Transverse colon (tissue), 4 donors: ENCODE measurements around the gene LMBR1. TPM values are rescaled to one million over a fixed set of nuclear protein-coding genes. Genes with fewer than 3 reads are reported as not detected.
"Not testable (repeated sequence)": the region's sequence is repeated elsewhere in the genome, so short reads cannot be mapped to it uniquely, and the experiment has no call there.

ENCODE experiments used
- DNase-seq: peaks from one replicate; pipeline ENCODE4 v3.0.0-alpha.2; 2019
- H3K27ac ChIP-seq, 4 donors: fragments of 200-600 bp; sonication (generic); 2 replicates each; pipeline ENCODE4 v1.5.1; 2016 to 2018; ENCODE audit warnings: inconsistent platforms in 4 of 4
- H3K27me3 ChIP-seq: fragments of 200-600 bp; sonication (generic); 2 replicates; pipeline ENCODE4 v1.5.1; 2017; ENCODE audit warnings: inconsistent platforms
- H3K36me3 ChIP-seq, 4 donors: fragments of 200-600 bp; sonication (generic); 2 replicates each; pipeline ENCODE4 v1.5.1; 2017 to 2019; ENCODE audit warnings: inconsistent platforms in 4 of 4
- H3K4me1 ChIP-seq, 4 donors: fragments of 200-600 bp; sonication (generic); 2 replicates each; pipeline ENCODE4 v1.5.1; 2017 to 2020; ENCODE audit warnings: inconsistent platforms in 4 of 4
- H3K4me3 ChIP-seq, 4 donors: fragments of 200-600 bp; sonication (generic); 1 replicate in 1 of 4; 2 replicates in 3 of 4; pipeline versions ENCODE4 v1.5.1 to v1.6.1; 2017 to 2019; ENCODE audit warnings: inconsistent platforms in 4 of 4
- H3K9me3 ChIP-seq, 2 donors: fragments of 200-600 bp; sonication (generic); 2 replicates each; pipeline ENCODE4 v1.5.1; 2017 to 2019; ENCODE audit warnings: inconsistent platforms in 2 of 2
- CTCF ChIP-seq, 5 experiments: fragments of 200-600 bp in 3 of 5; fragments of 450-650 bp in 2 of 5; sonication (generic) in 3 of 5; IDR thresholded peaks; 1 replicate in 2 of 5; 2 replicates in 3 of 5; pipeline ENCODE4 v1.5.1; 2016 to 2017; ENCODE audit warnings: antibody characterized with exemption in 5 of 5, inconsistent platforms in 3 of 5, mild to moderate bottlenecking in 2 of 5, moderate library complexity in 1 of 5
- EP300 ChIP-seq: sonication (generic); formaldehyde crosslinking; IDR thresholded peaks from one replicate; pipeline ENCODE4 v1.6.1; 2017; ENCODE audit warnings: antibody characterized with exemption, low read depth
- POLR2A ChIP-seq: fragments of 450-650 bp; IDR thresholded peaks from one replicate; pipeline ENCODE4 v1.6.1; 2016; ENCODE audit warnings: antibody characterized with exemption, mild to moderate bottlenecking, moderate library complexity
- POLR2AphosphoS5 ChIP-seq, 3 donors: sonication (generic); formaldehyde crosslinking; IDR thresholded peaks; one replicate each; pipeline ENCODE4 v1.6.1; 2016; ENCODE audit warnings: antibody characterized with exemption in 3 of 3
- whole genome bisulfite sequencing, 2 donors: methylation state at CpG; one replicate each; pipeline ENCODE4 v1.1.5; 2018; ENCODE audit warnings: low coverage in 1 of 2; 5-methylcytosine and 5-hydroxymethylcytosine counted together
- in situ Hi-C, 4 donors: fragments of 200-750 bp; cut with MboI; loops; one replicate each; pipeline versions ENCODE4 v1.15.0 to v1.15.1; 2017; ENCODE audit warnings: low sequenced_read_pairs in 3 of 4, low pct_ligation_motif_present in 1 of 4, low pct_unique_long_range_greater_than_20kb in 1 of 4
- intact Hi-C: fragments of 100-400 bp; cut with DNase I; formaldehyde crosslinking; loops from one replicate; pipeline ENCODE4 v1.15.1; 2023; ENCODE audit warnings: low total_unique reads
- total RNA-seq, 4 donors: library from RNA; depleted of rRNA; stranded (reverse); fragments of >200 nt; gene quantifications; one replicate each; pipeline ENCODE4 v1.1.0, GENCODE V29; 2016

Gene LMBR1
- total RNA-seq, 4 donors from 2014 or later: 16.7 to 78.1 (median 67.4) TPM

DNA sequence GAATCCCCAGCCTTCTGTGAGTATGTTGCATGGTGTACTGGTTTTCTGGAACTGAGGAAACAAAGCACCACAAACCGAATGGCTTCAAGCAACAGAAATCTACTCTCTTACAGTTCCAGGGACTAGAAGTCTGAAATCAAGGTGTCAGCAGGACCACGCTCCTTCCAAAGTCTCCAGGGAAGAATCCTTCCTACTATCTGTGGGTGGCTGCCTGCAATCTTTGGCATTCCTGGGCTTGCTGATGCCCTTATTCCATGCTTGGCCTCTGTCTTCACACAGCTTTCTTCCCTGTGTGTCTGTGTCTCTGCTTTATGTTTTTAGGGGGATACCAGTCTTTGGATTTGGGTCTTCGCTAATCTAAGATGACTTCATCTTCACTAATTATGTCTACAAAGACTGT, 81.3 kb downstream of the LMBR1 start:
- in situ Hi-C loops (loop anchor here in 2 of 4 donors (25.0 kb wide), 2 partner anchors 999 to 1024 kb away; partner anchors contain the start of gene SHH (in 1 of the 2)), intact Hi-C loops (no loop called here)
- 90 to 95% methylated on average over 1 to 3 of the region's 3 CpGs for WGBS, 2 donors

GRCh38 chr7:156803656-156804055, 89.3 kb downstream of the LMBR1 start:
- H3K9me3 ChIP-seq, H3K36me3 ChIP-seq, H3K27me3 ChIP-seq, intact Hi-C loops, H3K4me3 ChIP-seq, H3K4me1 ChIP-seq, DNase-seq, H3K27ac ChIP-seq: not testable (repeated sequence)
- in situ Hi-C loops: loop anchor here in 2 of 4 donors (25.0 kb wide), 2 partner anchors 991 to 1016 kb away; partner anchors contain the start of gene SHH (in 1 of the 2)
- WGBS, 2 donors: 87 to 97% methylated on average over 3 to 4 of the region's 4 CpGs

More for the DNA sequence above, 81.3 kb downstream of the LMBR1 start:
- no peak for DNase-seq
- no peaks in the 10 kb centered on the region for H3K9me3 ChIP-seq
- H3K27ac ChIP-seq: no peak overlapping the region
- no peak overlapping the region for H3K4me3 ChIP-seq
- H3K36me3 ChIP-seq: peaks cover 0 to 4% (median 0%) of the 10 kb centered on the region in 4 donors
- TF ChIP-seq CTCF (IDR thresholded peaks at IDR 0.05): no peak
- TF ChIP-seq POLR2AphosphoS5 (IDR thresholded peaks at IDR 0.05): no peak
- no peak for TF ChIP-seq EP300
- TF ChIP-seq POLR2A: no peak
- no peaks in the 10 kb centered on the region for H3K4me1 ChIP-seq
- H3K27me3 ChIP-seq: no peaks in the 10 kb centered on the region

DNA sequence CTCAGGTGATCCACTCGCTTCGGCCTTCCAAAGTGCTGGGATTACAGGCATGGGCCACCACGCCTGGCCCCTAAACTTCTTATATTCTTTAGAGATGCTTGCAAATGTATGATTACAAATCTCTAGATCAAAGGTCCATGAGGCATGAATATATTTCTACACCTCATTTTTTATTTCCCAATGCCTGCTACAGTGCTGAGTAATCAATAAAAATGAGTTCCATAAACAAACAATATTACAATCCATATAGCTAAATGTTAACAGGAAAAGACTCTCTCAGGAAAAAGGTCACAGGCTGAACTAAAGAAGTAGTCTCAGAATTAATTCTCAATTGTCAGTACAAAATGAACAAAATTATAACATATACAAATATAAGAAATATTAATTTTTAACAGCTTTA, 90.8 kb downstream of the LMBR1 start:
- Histone ChIP-seq H3K27ac (no peak overlapping the region), H3K4me3 (no peak overlapping the region), H3K27me3 (no peaks in the 10 kb centered on the region), H3K4me1 (no peaks in the 10 kb centered on the region), H3K36me3 (peaks cover 0 to 4% (median 0%) of the 10 kb centered on the region in 4 donors), H3K9me3 (no peaks in the 10 kb centered on the region)
- TF ChIP-seq POLR2A (no peak), EP300 (no peak), POLR2AphosphoS5 (IDR thresholded peaks at IDR 0.05) (no peak), CTCF (IDR thresholded peaks at IDR 0.05) (no peak)
- WGBS, 2 donors: 94% methylated on average over 3 of the region's 3 CpGs; no CpG with 5 or more reads in 1 of the 2 donors
- in situ Hi-C loops (loop anchor here in 2 of 4 donors (25.0 kb wide), 2 partner anchors 990 to 1015 kb away; partner anchors contain the start of gene SHH (in 1 of the 2)), intact Hi-C loops (no loop called here)
- DNase-seq: no peak

GRCh38 chr7:156795415-156795814, 97.6 kb downstream of the LMBR1 start:
- WGBS, 2 donors: 96 to 100% methylated on average over 2 to 4 of the region's 4 CpGs
- intact Hi-C loops: no loop called here
- Histone ChIP-seq H3K27ac (no peak overlapping the region), H3K36me3 (peaks cover 0 to 5% (median 0%) of the 10 kb centered on the region in 4 donors), H3K27me3 (no peaks in the 10 kb centered on the region), H3K9me3 (no peaks in the 10 kb centered on the region), H3K4me3 (no peak overlapping the region), H3K4me1 (no peaks in the 10 kb centered on the region)
- TF ChIP-seq POLR2A (no peak), POLR2AphosphoS5 (IDR thresholded peaks at IDR 0.05) (no peak), EP300 (no peak), CTCF (IDR thresholded peaks at IDR 0.05) (no peak)
- DNase-seq: no peak
- in situ Hi-C loops: no loop called here

GRCh38 chr7:156793334-156793733, 99.6 kb downstream of the LMBR1 start:
- in situ Hi-C loops: no loop called here
- peaks cover 0 to 5% (median 0%) of the 10 kb centered on the region in 4 donors for H3K36me3 ChIP-seq
- no peaks in the 10 kb centered on the region for H3K27me3 ChIP-seq
- no peaks in the 10 kb centered on the region for H3K4me1 ChIP-seq
- no peak for DNase-seq
- no peak overlapping the region for H3K4me3 ChIP-seq
- 82 to 93% methylated on average over 2 of the region's 2 CpGs for WGBS, 2 donors
- H3K9me3 ChIP-seq: no peaks in the 10 kb centered on the region
- H3K27ac ChIP-seq: no peak overlapping the region
- intact Hi-C loops: no loop called here
- TF ChIP-seq CTCF (IDR thresholded peaks at IDR 0.05): no peak
- no peak for TF ChIP-seq POLR2AphosphoS5 (IDR thresholded peaks at IDR 0.05)
- TF ChIP-seq EP300: no peak
- no peak for TF ChIP-seq POLR2A
